Measurements from ENCODE around the gene CYSLTR2.

CYSLTR2 gene

GRCh38 chr13:48749144-48749543, 95.4 kb downstream of the CYSLTR2 start:
- Mint-ChIP-seq H3K4me1 (peaks cover 6% of the 10 kb centered on the region), H3K36me3 (no peaks in the 10 kb centered on the region), H3K27me3 (peaks cover 4% of the 10 kb centered on the region), H3K9me3 (no peaks in the 10 kb centered on the region), H3K4me3 (no peak overlapping the region), H3K27ac (no peak overlapping the region)
- ATAC-seq (ENCODE audit: low read depth) = no peak
- no peak for DNase-seq (ENCODE audit: low spot score in 2 of 2)

- Mint-ChIP-seq H3K4me3 (peak overlapping the region; percentile 49), H3K27ac (no peak overlapping the region), H3K9me3 (peaks cover 1% of the 10 kb centered on the region), H3K27me3 (peaks cover under 1% of the 10 kb centered on the region), H3K36me3 (peaks cover under 1% of the 10 kb centered on the region), H3K4me1 (peaks cover 6% of the 10 kb centered on the region)
- ATAC-seq (ENCODE audit: low read depth) = peak; percentile 68
- DNase-seq (ENCODE audit: low spot score in 2 of 2) = peak; percentile 4 to 30
Measured at GRCh38 chr13:48749699-48750473, 96.2 kb downstream of the CYSLTR2 start.

GRCh38 chr13:48750588-48751383, 97.1 kb downstream of the CYSLTR2 start:
- peaks cover 4% of the 10 kb centered on the region for H3K9me3 Mint-ChIP-seq
- H3K36me3 Mint-ChIP-seq = peaks cover 3% of the 10 kb centered on the region
- DNase-seq (ENCODE audit: low spot score in 2 of 2) (no peak), ATAC-seq (ENCODE audit: low read depth) (no peak)
- peaks cover 6% of the 10 kb centered on the region for H3K4me1 Mint-ChIP-seq
- H3K4me3 Mint-ChIP-seq = no peak overlapping the region
- H3K27ac Mint-ChIP-seq = no peak overlapping the region
- H3K27me3 Mint-ChIP-seq = peaks cover 5% of the 10 kb centered on the region

- H3K36me3 Mint-ChIP-seq = peaks cover 4% of the 10 kb centered on the region
- no peak overlapping the region for H3K4me3 Mint-ChIP-seq
- DNase-seq (ENCODE audit: low spot score in 2 of 2) = no peak
- H3K9me3 Mint-ChIP-seq = peaks cover 12% of the 10 kb centered on the region
- no peak for ATAC-seq (ENCODE audit: low read depth)
- H3K27me3 Mint-ChIP-seq = peaks cover 14% of the 10 kb centered on the region
- no peak overlapping the region for H3K27ac Mint-ChIP-seq
- no peaks in the 10 kb centered on the region for H3K4me1 Mint-ChIP-seq
Measured at GRCh38 chr13:48760626-48761025, 106.9 kb downstream of the CYSLTR2 start.
